Measurements from ENCODE around the gene NME4. TPM values are rescaled to one million over a fixed set of nuclear protein-coding genes. Genes with fewer than 3 reads are reported as not detected.
A peak's percentile ranks its signal among the peaks of the same experiment; 100 is the strongest.

The NME4 gene
- polyA plus RNA-seq, 2 of the 4 experiments (the other 2 are of a cell fraction), result 239 to 349 TPM

- CTCF ChIA-PET, result interaction anchor here (0.6 to 4.0 kb wide), 10 partner anchors 9 to 71 kb away, joined by 3 to 14 read pairs (median 4); partner anchors contain the start of genes DECR2 and NME4
- Histone ChIP-seq H3K4me2 (peak overlapping the region; percentile 91), H3K4me1 (peaks cover 24% of the 10 kb centered on the region), H3K27ac (peak overlapping the region; percentile 85 to 91; a peak in 5 of 6 replicates), H3K9me3 (no peaks in the 10 kb centered on the region), H3K4me3 (peak overlapping the region; percentile 72)
- FAIRE-seq (no peak), ATAC-seq (peak; percentile 31 to 45; a peak in 5 of 6 replicates), DNase-seq (ENCODE audit: low read depth in 1 of 2, low spot score in 1 of 2) (peak; percentile 50 to 64)
- POLR2A ChIA-PET, result interaction anchor here (0.9 to 2.0 kb wide), 3 partner anchors 15 to 103 kb away, joined by 3 to 5 read pairs (median 4); partner anchors contain the start of genes CAPN15 and DECR2
- WGBS (ENCODE audit: missing lambda C conversion rate), result 40% methylated on average over 20 of the region's 20 CpGs
- peak; percentile 2; the same call in 1 of the 2 replicates for TF ChIP-seq JUNB (IDR thresholded peaks at IDR 0.05)
- TF ChIP-seq FOSL2 (IDR thresholded peaks at IDR 0.05), result no peak
- peak; percentile 71 for TF ChIP-seq FOSL2 (CRISPR knock-in tag; IDR thresholded peaks at IDR 0.05)
- TF ChIP-seq GATA3 (IDR thresholded peaks at IDR 0.05; ENCODE audit: borderline replicate concordance), result no peak
These were observed 27.1 kb downstream of the NME4 start for GRCh38 chr16:424033-424622.

DNA sequence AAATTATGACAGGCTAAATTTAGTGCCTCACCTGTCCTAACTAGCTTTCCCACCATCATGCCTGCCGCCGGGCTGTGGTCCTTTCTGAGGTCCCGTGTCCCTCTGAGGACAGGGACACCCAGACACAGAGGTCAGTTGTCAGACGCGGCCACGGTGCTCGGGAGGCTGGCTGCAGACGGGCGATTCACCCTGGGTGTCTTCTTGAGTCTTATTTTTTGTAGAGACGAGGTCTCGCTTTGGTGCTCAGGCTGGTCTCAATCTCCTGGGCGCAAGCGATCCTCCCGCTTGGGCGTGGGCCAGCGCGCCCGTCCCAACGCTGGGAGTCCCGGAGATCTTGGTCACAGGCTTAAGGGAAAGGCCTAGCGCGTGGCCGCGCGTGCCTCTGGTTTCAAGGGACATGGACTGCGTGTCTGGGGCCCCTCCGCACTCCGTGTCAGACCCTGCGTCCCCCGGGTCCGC lies 27.7 kb downstream of the NME4 start:
- Histone ChIP-seq H3K4me2 (peak overlapping the region; percentile 91), H3K4me1 (peaks cover 24% of the 10 kb centered on the region), H3K27ac (peak overlapping the region; percentile 85 to 91), H3K9me3 (no peaks in the 10 kb centered on the region), H3K4me3 (peak overlapping the region; percentile 72)
- TF ChIP-seq KDM1A (IDR thresholded peaks at IDR 0.05; ENCODE audit: low read depth) (no peak), ESRRA (IDR thresholded peaks at IDR 0.05; ENCODE audit: borderline replicate concordance, low read length) (no peak), SMC3 (IDR thresholded peaks at IDR 0.05) (no peak), HOXB13 (CRISPR knock-in tag; IDR thresholded peaks at IDR 0.05; ENCODE audit: low read depth) (no peak), KDM5A (IDR thresholded peaks at IDR 0.05) (no peak), POLR2AphosphoS2 (conservative IDR thresholded peaks at IDR 0.05; ENCODE audit: low read length) (no peak), FOSB (CRISPR knock-in tag; IDR thresholded peaks at IDR 0.05) (no peak), BHLHE40 (IDR thresholded peaks at IDR 0.05; ENCODE audit: low read depth, low read length) (no peak), TP53 (CRISPR knock-in tag; IDR thresholded peaks at IDR 0.05) (no peak), EHMT2 (IDR thresholded peaks at IDR 0.05; ENCODE audit: low read depth) (no peak), ATOH8 (CRISPR knock-in tag; IDR thresholded peaks at IDR 0.05; ENCODE audit: low read depth) (no peak), NR3C1 (IDR thresholded peaks at IDR 0.05) (no peak), RFX5 (IDR thresholded peaks at IDR 0.05) (no peak), CBX8 (IDR thresholded peaks at IDR 0.05) (no peak), TFCP2L1 (CRISPR knock-in tag; IDR thresholded peaks at IDR 0.05) (no peak), CEBPB (IDR thresholded peaks at IDR 0.05) (no peak), CBX2 (IDR thresholded peaks at IDR 0.05; ENCODE audit: borderline replicate concordance, low read depth) (no peak)
- TF ChIP-seq, protein P1, sequence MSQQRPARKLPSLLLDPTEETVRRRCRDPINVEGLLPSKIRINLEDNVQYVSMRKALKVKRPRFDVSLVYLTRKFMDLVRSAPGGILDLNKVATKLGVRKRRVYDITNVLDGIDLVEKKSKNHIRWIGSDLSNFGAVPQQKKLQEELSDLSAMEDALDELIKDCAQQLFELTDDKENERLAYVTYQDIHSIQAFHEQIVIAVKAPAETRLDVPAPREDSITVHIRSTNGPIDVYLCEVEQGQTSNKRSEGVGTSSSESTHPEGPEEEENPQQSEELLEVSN (IDR thresholded peaks at IDR 0.05; ENCODE audit: borderline replicate concordance, low read depth), result no peak
- TF ChIP-seq, protein P2, sequence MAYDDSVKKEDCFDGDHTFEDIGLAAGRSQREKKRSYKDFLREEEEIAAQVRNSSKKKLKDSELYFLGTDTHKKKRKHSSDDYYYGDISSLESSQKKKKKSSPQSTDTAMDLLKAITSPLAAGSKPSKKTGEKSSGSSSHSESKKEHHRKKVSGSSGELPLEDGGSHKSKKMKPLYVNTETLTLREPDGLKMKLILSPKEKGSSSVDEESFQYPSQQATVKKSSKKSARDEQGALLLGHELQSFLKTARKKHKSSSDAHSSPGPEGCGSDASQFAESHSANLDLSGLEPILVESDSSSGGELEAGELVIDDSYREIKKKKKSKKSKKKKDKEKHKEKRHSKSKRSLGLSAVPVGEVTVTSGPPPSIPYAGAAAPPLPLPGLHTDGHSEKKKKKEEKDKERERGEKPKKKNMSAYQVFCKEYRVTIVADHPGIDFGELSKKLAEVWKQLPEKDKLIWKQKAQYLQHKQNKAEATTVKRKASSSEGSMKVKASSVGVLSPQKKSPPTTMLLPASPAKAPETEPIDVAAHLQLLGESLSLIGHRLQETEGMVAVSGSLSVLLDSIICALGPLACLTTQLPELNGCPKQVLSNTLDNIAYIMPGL (CRISPR knock-in tag; IDR thresholded peaks at IDR 0.05; ENCODE audit: borderline replicate concordance), result no peak
- WGBS (ENCODE audit: missing lambda C conversion rate), result 34% methylated on average over 21 of the region's 31 CpGs
- peak; percentile 40 to 60 for ATAC-seq
- no peak for FAIRE-seq
- ChIA-PET POLR2A (interaction anchor here (0.9 to 2.0 kb wide), 3 partner anchors 16 to 103 kb away, joined by 3 to 5 read pairs (median 4); partner anchors contain the start of genes CAPN15 and DECR2), CTCF (interaction anchor here (0.6 to 4.0 kb wide), 10 partner anchors 10 to 102 kb away, joined by 3 to 14 read pairs (median 4); partner anchors contain the start of genes DECR2 and NME4)
- DNase-seq (ENCODE audit: low read depth in 1 of 2, low spot score in 1 of 2), result peak in 1 of 2 experiments; percentile 40
